Tongue (tissue), 2 donors: ENCODE measurements around the gene DHX16. TPM values are rescaled to one million over a fixed set of nuclear protein-coding genes. Genes with fewer than 3 reads are reported as not detected.

Experiments
- DNase-seq: peaks from one replicate; pipeline ENCODE4 v3.0.0-alpha.2; 2015
- total RNA-seq: library from RNA; depleted of rRNA; stranded (reverse); fragments of >200 nt; gene quantifications from one replicate; pipeline ENCODE4 v1.2.3, GENCODE V29; 2014

The DHX16 gene
- total RNA-seq, 1 donor from 2014 or later = 24.5 TPM

GRCh38 chr6:30626484-30627366 is 46.1 kb downstream of the DHX16 start, which contains the start of gene ATAT1:
Gene ATAT1 (plus strand): TSS chr6:30626874.
- DNase-seq = peak; percentile 96

DNA sequence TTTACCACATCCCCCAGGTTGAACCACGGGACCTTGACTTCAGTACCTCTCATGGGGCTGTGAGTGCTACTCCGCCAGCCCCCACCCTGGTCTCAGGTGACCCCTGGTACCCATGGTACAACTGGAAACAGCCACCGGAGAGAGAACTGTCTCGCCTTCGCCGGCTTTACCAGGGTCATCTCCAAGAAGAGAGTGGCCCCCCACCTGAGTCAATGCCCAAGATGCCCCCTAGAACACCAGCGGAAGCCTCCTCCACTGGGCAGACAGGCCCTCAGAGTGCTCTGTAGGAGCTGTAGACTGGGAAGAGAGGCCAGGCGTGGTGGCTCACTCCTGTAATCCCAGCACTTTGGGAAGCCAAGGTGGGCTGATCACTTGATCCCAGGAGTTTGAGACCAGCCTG is 47.3 kb downstream of the DHX16 start:
- DNase-seq = no peak

DNA sequence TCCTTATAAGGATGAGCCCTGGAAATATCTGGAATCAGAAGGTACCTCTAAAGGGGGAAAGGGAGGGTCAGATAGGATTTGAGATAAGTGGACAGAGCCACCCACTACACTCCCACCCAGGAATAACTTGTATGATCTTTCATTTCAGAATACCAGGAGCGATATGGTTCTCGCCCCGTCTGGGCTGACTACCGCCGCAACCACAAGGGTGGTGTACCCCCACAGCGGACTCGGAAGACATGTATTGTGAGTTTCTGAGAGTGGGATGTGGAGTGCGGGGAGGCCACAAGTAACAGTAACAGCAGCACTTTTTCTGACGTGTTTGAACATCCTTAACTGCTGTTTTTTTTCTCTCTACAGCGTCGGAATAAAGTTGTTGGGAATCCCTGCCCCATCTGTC is 53.2 kb downstream of the DHX16 start:
- no peak for DNase-seq

- DNase-seq = no peak
These were observed 54.5 kb downstream of the DHX16 start for GRCh38 chr6:30618270-30618797.

DNA sequence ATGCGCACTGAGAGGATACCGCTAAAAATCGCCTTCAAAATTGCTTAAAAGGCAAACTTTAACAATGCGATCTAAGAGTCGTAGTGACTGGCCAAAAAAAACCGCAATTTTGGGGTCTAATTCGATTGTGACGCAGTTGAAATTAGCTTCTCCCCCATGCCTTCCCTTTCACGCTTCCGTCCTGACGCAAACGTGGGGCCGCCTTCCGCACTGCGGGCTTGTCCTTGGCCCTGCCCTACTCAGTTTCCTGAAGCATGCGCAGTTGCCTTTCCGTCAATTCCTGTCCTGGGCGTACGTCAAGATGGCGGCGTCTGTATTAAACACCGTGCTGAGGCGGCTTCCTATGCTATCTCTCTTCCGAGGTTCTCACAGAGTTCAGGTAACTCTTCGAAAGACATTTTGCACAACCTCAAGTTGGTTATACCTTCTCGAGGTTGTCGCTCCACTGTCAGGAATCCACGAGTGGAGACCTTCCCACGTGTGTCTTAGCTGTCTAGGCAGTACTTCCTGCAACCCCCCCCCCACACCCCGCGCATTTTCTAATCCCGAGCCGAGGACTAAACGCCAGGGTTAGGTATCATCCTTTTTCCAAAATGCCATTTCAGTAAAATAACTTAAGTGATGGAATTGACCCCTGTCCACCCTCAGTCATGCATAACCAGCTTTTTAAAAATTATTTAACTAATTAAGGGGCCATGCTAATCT is 55.1 kb downstream of the DHX16 start, which contains the start of gene MRPS18B:
Gene MRPS18B (plus strand): TSS at position 276 of the 705 bp plus-strand sequence. CDS start 26 bp downstream, at position 302.
- peak; percentile 100 for DNase-seq

DNA sequence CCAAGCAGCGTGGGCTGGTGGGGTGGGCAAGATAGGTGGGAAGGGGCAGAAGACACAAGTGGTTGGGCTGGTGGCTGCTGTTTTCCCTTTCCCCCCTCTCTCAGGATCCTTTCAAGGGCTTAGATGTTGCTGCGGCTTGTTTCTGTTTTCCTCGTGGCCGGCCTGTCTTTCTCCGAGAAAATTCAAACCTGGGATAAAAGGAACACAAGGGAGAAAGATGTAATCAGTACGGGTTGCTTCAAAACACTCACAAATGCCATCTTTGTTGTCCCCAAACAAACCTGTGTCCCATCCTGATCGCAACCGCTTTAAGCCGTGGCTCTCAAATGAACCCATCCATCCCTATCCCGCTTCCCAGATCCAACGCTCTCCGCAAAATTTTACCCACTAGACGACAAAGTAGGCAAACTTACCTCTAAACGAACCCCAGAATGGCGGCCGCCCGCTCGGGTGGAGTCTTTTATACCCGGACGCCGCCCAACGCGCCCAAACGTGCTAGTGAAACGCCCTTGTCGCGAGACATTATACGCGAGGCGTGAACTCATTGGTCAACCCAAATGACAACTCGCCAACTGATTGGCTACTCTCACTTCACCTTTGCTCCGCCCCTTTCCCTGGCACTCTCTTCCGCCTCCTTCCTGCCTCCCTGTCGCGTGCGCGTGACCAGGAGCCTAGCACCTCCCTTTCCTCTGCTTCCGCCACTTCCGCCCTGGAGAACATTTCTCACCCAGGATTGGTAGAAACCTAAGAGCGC is 55.8 kb downstream of the DHX16 start, which contains the start of gene PPP1R10:
Gene PPP1R10 (minus strand): TSS at position 433 of the 754 bp plus-strand sequence. CDS start 7,299 bp downstream, outside the sequence.
- DNase-seq = peak; percentile 100

GRCh38 chr6:30615958-30616810 is 56.6 kb downstream of the DHX16 start:
- peak; percentile 80 for DNase-seq

- DNase-seq = peak; percentile 95
These were observed 57.4 kb downstream of the DHX16 start for GRCh38 chr6:30615219-30615957.

DNA sequence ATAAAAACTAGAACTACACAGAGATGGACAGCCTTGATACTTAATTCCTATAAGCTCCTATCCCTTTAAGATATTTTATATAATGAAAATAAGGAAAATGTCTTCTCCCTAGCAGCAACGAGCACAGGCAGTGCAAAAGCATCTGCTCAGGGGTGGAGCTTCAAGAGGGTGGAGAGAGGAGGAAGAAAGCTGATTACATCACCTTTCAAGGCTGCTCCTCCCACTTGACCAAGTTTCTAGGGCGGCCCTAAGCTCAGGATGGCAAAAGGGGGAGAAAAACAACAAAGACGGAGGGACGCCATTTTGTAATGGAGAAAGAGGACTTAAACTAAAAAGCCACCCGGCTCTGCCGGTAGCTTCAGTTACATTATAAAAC is 58.0 kb downstream of the DHX16 start:
- DNase-seq = peak; percentile 99

DNA sequence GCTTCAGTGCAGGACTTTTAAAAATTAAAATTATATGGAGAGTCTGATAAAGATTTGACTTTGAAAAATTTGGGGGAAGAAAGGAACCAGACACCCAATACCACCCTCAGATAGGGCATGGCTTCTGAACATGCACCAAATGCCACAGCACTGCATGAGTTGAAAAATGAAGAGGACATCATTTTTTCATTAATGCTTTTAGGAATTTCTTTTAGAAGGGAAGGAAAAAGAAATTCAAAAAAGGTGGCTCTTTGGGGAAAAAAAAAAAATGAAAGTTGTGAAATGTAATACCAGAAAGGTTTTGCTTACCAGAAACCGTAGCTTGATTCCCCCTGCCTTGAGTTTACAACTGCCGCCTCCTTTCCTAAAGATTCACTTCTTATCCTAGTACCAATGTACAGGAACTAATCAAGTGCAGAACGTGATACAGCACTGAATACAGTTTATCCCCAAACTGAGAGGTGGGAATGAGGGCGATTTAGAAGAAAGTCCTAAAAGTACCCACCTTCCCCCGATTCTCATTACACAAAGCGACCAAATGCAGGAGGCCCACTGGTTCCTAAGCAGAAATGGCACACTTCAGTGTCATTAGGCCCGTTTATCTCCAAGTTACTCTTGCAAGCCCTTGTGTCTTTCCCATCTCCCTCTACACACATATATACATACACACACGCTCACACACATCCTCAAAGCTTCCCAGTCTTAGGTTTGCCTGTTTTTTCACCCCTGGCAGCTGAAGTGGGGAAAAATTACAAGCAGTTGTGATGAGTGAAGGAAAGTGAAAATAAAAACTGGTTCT is 58.6 kb downstream of the DHX16 start:
- peak; percentile 35 for DNase-seq

DNA sequence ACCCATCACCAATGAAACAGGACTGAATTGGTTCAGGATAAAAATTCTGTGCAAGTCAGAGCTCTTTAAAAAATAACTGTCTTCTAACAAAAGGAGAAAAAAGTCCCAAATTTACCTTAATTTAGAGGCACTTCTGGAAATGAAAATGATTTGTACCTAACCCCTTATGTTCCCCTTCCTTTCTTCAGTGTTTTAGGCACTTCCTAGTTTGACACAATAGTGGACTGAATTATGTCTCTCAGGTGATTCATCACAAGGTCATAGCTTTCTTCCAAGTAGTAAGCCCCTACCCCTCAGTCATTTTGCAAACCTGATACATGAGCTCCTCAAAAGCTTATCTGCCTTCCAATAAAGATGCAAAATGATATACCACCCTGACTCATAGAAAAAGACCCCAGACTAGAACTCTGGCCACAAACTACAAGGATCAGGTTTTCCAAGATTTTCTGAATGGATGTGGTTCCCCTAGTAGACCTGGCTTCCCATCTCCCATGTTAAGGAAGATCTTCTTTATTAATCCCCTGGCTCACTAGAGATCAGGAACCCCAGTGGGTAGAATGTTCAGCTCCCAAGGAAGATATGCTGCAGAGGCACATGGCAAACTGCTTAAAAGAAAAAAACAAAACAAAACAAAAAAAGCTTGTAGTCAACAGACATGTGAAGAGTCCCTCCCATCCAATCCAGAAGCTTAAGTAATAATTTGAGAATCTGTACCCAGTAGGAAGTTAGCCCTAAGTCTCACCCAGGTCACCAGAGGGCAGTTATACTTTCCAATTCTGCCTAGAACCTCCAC is 59.4 kb downstream of the DHX16 start:
- DNase-seq = no peak

DNA sequence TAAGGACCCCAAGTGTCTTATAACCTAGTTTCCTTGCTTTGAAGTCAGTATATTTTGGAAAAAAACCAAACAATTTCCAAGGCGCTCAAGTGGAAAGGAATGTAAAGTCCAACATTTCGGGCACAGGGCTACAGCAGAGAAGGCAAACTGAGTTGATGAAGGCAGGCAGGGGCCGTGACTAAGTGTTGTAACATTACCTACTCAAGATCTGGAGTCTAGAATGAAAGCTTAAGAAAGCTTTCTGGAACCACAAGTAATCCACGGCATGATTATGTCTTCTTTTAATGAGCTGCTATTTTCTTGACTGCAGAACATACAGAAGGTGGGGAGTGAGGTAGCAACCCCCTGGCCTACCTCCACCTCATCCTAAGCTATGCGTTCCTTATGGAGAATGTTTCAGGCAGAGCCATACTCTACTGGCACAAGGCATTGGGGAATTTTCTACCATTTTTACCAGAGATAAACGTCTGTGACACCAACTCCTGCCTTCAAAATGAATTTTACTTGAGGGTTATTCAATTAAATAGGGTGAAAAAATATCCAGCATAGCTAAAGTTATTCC is 60.0 kb downstream of the DHX16 start:
- no peak for DNase-seq

- no peak for DNase-seq
These were observed 60.6 kb downstream of the DHX16 start for GRCh38 chr6:30612213-30612612.

DNA sequence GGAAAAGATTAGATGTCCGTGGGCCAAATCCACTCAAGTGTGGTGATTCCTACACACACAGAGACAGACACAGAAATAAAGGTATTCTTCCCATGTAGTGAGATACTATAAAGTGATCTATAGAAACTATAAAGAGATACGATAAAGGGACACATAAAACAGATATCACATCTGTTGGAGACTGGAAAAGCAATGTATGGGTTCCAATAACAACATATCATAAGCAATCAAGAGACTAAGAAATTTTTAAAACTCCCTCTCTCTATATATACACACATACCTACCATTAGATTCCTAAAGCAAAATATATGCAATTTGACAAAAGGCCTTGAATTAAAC is 61.0 kb downstream of the DHX16 start:
- no peak for DNase-seq

- DNase-seq = no peak
These were observed 61.5 kb downstream of the DHX16 start for GRCh38 chr6:30611150-30611855.

DNA sequence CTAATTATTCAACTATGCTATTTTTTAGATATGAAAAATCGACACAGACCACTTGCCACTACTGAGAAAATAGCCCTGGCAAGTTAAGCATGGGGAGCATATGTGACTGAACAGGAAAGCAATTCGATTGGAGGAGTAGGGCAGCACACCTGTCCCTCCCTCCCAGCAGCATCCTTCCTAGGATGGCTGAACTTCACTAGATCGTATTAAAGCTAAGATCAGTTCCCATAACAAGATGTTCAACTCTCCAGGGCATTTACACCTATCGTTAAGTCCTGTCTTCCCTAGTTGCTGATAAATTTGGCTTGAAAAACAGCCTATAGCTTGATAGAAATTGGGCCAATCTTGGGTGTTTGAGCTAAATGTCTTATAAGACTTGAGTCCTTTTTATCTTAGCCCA is 62.7 kb downstream of the DHX16 start:
- no peak for DNase-seq

DNA sequence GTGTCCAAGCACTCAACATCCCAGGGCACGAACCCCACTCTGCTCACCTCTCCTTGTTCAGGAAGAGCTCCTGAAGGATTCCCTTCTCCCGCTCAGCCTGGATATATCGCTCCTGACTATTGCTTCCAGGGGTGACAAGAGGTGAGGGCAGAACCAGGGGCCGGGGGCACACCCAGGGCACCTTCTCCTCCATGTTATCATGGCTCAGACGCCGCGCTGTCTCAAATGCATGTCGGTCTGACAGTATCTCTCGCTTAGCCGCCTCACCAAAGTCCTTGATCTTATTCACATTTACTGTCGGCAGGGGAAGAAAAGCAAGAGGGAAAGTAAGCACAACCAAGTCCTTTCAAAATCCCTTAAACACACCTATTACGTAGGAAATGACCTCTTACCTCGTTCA is 68.8 kb downstream of the DHX16 start:
- no peak for DNase-seq
